ENCODE measurements around the gene ETV5.

Gene ETV5

DNA sequence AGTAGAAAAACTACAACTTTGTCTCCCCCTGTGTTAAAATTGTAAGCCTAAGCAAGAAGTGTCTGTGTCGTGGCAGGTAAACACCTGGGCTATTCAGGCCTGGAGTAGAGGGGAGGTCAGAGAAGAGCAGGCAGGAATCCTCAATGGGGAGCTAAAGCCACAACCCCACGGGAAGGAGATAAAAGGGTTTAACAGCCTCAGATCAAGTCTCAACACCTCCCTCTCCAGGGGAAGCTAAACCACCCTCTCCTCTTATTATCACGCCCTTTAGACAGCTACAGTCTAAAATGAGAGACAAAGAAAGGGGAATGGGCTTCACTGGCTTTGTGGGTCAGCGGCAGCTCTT is 11.6 kb downstream of the ETV5 start:
- DNase-seq (ENCODE audit: low read depth in 3 of 3, low spot score in 1 of 3), result no peak

DNA sequence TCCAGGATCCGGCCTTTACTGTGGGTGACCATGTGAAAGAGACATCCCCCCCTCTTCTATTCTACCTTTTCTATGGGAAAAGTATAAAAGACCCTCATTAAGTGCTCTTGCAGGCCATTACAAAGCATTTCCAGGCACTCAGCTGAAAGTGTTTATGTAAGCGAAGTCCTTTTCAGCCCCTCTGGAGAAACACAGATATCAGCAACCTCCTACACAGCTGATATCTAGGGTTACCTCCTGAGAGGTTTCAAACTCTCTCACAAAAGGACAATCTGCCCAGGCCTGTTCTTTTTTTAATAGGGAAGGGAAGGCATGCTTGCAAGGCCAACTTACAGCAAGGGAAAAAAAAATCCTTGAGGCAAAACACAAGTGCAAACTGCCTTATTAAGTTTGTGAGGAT is 12.6 kb downstream of the ETV5 start:
- no peak for DNase-seq (ENCODE audit: low read depth in 3 of 3, low spot score in 1 of 3)

DNA sequence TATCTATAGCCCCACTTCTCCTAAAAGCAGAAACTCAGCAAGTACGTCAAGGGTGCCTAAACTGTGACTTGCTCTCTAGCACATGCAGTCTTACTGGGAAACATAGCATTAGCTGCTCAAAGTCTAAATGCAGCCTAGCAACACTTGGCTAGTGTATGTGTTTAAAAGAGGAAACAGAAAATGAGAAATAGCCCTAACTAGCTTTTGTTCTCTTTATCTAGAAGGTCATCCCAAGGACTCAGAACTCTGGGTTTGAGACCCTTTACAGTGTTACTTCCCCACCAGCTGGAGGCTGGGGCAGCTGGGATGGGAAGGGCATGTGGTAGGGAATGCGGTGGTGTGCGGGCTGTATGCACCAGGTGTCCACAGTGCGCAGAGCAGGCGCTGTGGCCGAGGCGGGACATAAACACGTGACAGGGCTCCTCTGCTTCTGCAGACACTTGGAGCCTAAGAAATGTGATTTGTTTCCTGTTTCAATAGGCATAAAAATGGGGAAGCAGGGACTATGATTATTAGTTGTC is 13.3 kb downstream of the ETV5 start:
- DNase-seq (ENCODE audit: low read depth in 3 of 3, low spot score in 1 of 3), result no peak

DNA sequence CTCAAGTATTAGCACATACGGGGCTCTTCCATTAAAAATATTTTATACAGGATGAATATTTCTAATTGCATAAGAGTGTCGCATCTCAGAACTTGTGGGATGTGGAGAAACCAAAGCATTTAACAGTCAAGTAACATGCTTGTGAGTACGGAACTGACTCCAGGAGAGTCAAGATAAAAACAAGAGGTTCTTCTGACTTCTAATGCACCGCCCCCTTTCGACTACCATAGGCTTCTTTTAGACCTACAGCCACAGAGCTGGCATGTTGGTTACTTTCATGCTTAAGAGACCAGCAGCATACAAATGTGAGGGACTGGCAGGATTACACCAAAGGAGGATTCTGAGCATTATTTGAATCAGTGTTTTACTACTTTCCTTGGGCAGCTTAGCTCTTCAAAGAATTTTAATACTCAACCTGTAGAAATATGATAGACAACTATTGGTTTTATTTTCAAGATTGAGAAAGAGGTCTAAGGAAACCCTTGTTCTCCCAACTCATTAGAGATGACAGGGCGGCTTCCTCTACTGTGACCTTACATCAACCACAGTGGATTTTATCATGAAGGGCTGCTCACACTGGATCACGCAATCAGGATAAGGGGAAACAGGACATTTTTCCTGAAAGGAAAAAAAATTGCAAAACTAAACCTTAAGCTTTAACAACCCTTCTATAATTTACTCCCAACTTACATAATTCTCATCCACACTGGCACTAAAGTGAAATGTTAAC is 14.0 kb downstream of the ETV5 start:
- DNase-seq (ENCODE audit: low read depth in 3 of 3, low spot score in 1 of 3), result no peak

DNA sequence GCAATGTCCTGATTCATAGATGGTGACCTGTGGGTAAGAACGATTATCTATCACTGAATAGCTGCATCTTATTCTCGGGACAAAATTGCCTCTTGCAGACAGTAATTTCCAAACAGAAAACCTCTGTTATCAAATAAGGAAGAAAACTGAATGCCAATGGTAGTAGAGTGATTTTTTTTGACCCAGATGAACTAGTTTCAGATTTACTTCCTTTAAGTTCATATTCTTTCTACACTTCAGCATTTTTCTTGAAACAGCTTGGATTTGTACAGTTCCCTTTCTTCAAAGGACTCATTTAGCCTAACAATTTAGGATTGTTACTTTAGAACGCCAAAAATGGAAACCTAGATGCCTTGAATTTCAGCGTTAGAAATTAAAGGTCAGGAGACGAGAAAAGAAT is 14.6 kb downstream of the ETV5 start:
- no peak for DNase-seq (ENCODE audit: low read depth in 3 of 3, low spot score in 1 of 3)

DNA sequence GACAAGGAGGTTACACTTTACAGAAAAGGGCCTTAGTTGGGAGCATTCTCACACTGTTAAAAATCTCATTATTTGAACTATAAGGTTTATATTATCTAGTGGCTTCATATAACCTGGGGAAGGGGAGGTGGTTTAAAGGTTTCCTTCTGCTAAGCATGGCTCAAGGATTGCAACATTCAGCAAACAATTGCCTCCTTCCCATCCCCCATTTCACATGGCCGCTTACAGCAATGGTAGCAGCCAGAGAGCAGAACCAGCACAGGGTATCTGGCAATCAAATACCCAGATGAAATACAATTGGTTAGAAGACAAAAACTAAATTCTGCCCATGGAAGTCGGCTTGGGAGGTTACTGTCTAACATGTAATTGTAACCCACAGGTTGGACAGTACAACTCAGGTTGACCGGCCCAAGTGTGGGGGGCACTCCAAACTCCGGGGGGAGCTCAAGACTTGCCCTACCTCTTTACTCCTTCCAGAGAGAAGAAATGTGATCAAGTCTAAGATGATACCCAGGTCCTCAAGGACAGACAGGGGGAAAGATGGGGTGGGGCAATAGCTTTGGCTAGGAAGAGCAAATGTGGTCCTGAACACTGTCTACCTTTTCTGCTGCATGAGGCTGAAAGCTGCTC is 15.5 kb downstream of the ETV5 start:
- DNase-seq (ENCODE audit: low read depth in 3 of 3, low spot score in 1 of 3), result no peak

DNA sequence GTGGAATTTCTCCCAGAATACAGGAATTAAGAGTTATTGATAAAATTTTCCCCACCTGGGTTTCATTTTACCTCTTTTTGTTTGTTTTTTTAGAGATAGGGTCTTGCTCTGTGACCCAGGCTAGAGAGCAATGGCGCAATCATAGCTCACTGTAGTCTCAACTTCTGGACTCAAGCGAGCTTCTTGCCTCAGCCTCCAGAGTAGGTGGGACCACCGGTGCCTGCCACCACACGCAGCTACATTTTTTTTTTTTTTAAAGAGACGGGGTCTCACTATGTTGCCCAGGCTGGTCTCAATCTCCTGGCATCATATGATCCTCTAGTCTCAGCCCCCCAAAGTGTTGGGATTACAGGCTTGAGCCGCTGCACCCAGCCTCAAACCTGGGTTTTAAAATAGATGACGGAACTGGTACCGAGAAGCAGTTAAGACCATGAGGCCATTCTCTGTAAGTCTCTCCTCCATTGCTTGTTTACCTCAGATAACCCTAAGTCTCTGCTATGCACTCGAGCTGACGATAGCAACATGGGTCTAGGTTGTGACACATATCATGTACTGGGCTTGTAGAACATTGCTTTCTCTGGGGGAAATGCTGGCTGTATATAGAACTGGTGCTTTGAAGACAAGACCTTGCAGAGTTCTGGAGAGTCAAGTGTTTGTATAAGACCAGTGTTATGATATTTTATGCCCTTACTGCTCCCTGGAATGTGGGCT is 16.4 kb downstream of the ETV5 start:
- no peak for DNase-seq (ENCODE audit: low read depth in 3 of 3, low spot score in 1 of 3)

DNA sequence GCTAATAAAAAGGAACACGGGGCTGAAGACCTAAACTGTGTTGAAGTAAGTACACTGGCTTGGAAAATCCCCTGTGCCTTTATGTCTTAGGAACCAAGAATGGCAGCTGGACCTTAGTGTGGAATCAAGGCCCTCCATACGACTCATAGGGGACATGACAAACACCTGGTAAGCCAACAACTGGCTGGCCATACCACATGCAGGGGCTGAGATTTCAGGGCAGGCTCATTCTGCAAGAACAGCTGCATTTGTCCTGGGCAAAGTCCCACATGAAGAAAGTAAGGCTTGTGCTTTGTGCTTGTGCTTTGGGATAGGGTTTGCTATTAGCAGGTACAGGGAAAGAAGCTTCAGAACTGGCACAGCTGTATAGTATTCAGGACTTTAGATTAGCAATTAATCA is 18.0 kb downstream of the ETV5 start:
- DNase-seq (ENCODE audit: low read depth in 3 of 3, low spot score in 1 of 3), result no peak

DNA sequence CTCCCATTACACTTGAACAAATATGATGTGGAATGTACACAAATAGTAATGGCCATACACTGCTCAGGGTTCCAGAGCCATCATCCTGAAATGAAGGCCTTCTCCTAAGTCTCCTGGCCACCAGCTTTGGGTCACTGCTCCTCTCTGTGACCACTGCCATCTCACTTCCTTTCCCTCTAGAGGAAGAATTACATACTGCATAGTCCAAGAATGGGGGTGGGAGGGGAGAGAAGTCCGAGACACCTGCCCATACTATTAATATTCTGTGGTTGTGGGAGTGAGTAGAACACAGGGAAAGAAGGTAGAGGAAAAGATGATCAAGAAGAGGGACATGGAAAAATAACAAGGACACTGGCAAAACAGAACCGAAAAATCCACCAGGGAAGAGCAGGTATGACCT is 20.6 kb downstream of the ETV5 start:
- DNase-seq (ENCODE audit: low read depth in 3 of 3, low spot score in 1 of 3), result no peak

DNA sequence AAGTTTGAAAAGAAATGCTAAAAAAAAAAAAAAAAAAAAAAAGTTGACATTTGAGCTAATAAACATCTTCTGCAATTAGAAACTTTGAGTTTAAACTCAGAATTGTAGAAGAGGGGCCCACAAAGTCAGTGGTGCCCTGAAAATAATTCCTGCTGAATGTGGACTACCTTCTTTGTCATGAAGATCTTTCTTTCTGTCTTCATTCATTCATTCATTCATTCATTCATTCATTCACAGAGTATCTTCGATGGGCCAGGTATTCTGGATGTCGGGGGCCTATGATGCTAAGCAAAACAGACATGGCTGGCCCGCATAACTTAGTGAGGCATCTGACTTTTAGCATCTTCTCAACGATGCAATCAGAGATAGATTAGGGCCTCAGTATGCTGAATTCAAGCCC is 24.6 kb downstream of the ETV5 start:
- no peak for DNase-seq (ENCODE audit: low read depth in 3 of 3, low spot score in 1 of 3)

DNA sequence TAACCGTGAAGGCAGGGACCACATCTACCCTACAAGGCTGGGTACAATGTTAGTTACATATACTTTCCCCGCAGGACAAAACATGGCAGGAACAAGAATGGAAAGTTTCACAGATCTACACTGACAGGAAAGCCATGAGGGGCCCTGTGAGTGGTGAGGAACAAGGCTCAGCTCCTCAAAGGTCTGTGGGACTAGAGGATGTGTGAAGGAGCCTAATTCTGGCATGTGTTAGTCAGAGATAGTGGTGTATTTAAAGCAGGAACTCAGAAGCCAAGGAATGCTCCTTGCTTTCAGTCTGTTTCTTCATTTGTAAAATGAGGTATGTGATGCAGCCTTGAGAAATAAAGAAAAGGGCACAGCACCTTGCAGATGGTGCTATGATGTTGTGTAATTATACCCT is 25.1 kb downstream of the ETV5 start:
- no peak for DNase-seq (ENCODE audit: low read depth in 3 of 3, low spot score in 1 of 3)

DNA sequence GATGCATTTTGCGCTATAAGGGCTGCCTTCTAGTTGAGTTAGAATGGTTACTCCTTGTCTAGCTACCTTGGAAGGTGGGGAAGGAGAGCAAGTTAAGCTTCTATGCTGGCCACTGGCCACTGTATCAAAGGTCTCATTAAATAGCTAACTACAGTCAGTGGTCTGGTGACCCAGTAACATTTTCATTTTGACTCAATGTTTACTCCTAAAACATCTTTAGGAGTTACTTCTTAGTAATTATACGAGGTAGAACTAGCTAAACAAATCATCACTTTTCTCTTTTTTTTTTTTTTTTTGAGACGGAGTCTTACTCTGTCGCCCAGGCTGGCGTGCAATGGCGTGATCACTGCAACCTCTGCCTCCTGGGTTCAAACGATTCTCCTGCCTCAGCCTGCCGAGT is 26.7 kb downstream of the ETV5 start:
- DNase-seq (ENCODE audit: low read depth in 3 of 3, low spot score in 1 of 3), result no peak

DNA sequence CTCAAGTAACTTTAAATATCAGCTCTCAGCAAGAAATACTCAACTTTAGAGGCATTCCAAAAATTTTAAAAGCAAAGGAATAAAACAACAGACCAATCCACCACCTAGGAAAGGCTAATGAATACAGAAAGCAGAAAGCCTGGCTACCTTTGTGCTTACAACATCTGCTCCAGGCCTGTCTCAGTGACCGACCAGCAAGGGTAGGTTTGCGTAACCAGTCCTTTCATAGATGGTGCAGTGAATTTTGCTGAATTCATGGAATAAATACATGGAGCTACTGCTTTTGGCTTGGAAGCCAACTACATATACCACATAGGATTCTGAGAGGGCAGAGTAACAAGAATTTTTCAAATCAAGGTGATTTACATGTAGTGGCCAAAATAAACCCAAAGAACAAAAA is 27.2 kb downstream of the ETV5 start:
- no peak for DNase-seq (ENCODE audit: low read depth in 3 of 3, low spot score in 1 of 3)

DNA sequence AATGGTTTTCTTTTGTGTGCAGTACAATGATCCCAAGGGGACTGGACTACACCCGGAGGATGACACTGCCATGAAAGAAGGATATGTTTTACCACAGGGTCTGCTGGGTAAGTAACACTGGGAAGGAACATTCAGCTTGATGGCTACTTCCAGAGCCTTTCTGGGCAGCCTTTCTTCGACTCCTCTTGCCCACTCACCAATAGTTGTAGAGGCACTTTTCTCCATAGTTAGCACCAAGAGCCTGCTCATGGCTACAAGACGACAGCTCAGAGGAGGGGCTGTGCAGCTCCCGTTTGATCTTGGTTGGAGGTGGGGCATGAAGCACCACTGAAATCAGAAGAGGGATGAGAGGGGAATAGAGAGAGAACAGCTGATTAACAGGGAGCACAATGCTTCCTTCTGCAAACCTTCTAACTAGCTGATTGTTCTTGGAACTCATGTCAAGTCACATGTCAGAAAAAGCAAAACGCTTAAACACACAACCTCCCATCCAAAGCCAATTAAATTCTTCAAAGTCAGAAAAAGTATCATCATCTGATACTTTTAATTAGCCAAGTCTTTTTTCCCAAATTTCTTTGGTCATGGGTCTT is 27.9 kb downstream of the ETV5 start:
- DNase-seq (ENCODE audit: low read depth in 3 of 3, low spot score in 1 of 3), result no peak

DNA sequence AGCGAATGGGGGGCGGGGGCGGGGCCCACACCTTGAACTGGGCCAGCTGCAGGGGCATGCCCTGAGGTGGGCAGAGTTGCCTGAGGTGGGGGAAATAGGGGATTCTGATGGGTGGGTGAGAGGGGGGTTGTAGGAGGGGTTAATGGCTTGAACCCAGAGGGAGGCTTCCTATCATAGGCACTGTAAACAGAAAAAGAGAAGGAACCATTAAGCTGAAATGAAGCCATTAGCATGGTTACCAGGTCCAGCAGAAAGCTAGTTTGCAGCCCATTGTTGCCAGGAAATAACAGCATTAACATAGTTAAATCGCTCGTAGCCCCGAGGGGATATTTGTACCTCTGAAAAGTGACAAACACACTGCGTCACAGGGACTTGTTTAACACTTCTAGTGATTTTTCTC is 29.0 kb downstream of the ETV5 start:
- no peak for DNase-seq (ENCODE audit: low read depth in 3 of 3, low spot score in 1 of 3)

DNA sequence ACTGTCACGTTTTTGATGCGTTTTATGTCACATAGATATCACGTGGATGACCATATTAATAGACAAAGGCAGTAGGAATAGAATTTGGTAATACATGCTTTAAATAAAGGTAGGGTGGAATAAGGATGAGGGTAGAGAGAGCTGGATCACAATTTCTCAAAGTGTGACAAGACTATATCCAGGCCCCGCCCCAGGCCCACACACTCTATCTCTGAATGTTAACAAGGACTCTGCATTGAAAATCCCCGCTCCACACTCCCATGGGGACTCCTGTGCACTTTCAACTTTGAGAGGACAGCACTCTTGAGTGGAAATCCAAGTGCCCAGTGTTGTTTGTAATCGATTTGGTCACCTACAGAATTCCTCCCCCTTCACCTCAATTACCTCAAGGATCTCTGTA is 31.4 kb downstream of the ETV5 start:
- no peak for DNase-seq (ENCODE audit: low read depth in 3 of 3, low spot score in 1 of 3)

DNA sequence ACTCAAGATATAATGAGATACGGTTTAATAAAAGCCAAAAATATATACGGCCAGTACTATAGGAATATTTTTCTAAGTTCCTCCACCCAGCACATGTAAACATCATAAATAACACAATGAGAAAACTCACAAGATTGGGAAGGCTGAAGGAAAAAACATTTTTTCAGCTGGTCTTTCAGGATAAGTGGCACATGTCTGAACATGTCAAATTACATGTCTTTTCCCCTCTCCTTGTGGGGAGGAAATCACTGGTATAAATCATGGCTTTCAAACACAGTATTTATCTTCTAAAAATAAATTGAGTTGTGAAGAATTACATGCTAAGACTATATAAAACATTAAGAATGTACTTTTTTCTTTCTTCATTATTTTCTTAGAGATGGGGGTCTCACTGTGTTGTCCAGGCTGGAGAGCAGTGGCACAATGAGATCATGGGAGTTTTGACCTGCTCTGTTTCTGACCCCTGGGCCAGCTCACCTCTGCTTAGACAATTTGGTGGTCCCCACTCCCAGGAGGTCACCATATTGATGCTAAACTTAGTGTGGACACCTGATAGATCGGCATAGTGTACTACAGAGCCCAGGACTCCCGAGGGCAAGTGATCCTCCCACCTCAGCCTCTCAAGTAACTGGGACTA is 32.8 kb downstream of the ETV5 start:
- DNase-seq (ENCODE audit: low read depth in 3 of 3, low spot score in 1 of 3), result no peak

DNA sequence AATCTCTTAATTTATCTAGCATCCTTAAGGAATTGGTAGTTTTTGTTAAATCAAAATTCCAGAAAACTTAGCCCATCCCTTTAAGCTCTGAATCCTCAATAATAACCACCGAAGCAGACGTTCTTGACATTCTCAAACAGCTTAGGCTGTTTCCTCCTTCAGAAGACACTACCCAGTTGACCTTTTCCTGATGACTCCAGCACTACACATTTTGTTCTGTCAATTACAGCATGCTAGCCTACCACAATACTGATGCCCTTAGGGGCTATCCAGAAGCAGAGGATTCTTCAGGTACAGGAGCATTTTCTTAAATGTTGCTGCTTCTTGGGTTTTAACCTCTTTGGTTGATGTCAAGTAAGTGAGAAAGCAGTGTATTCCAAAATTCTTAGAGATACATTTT is 33.4 kb downstream of the ETV5 start:
- no peak for DNase-seq (ENCODE audit: low read depth in 3 of 3, low spot score in 1 of 3)

DNA sequence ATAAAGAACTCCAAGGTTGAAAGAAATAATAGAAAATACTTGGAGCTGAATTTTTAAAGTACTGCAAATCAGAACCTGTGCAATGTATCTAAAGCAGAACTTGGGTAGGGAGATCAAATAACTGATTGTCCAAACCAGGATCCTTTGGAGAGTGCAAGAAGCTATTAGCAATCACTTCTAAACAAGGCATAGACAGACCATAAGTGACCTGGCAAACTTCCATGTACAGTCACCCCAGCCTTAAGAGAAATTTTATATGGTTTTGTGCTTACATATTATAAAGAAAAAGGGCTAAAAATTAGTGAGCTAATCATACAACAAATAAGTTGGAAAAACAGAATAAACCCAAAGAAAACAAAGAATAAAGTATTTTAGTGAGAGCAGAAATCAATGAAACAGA is 35.2 kb downstream of the ETV5 start:
- no peak for DNase-seq (ENCODE audit: low read depth in 3 of 3, low spot score in 1 of 3)

DNA sequence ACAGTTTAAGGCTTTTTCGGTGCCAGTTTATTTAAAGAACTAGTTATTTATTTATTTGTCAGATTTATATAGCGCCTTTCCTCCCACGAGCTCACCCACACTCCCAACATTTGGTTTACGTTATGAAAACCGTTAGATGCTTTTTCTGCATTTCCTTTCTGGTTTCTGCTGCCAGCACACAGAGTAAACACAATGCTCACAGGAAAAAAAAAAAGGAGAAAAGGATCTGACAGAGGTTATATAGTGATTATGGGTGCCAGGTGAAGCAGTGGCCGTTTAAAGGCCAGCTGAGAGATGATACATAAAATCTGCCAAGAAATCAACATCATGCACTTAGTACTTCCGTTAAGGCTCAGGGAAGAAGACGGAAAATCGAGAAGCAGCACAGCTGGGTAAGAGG is 37.9 kb downstream of the ETV5 start:
- no peak for DNase-seq (ENCODE audit: low read depth in 3 of 3, low spot score in 1 of 3)

DNA sequence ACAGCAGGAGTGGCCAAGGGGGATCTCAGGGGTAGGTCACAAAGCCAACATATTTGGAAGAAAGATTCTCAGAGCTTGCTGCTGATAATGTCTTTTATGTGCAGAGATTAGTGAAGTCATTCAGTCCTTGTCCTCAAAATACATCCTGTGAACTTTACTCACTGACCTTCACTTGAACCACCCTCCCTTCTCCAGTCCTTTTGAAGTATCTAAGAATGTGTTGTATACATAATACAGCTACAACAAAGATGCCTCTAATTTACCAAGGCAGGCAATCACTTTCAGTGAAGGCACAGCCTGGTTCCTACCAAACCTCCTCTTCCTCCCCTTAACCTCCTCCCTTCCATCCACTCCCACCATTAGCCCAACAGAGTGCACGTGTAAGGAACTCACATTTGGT is 38.3 kb downstream of the ETV5 start:
- DNase-seq (ENCODE audit: low read depth in 3 of 3, low spot score in 1 of 3), result no peak

DNA sequence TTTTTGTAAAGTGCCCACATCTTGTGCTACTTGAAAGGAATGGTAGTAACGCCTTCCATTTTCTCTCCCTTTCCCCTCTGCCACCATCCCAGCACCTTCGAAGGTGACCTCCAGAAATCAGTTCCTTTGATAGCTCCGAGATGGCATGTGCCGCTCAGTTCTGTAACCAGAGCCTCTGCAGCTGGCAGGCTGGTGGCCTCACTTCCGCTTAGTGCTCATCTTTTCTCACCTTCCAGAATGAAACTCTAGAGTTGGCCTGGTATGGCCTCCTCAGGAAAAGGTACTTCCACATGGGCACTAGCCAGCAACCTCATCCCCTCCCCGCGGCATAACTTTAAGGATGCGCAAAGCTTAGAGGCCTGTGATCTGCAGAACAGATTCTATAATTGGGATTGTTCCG is 38.8 kb downstream of the ETV5 start:
- no peak for DNase-seq (ENCODE audit: low read depth in 3 of 3, low spot score in 1 of 3)

All from stimulated activated CD4-positive, alpha-beta T cell treated with anti-CD3 and anti-CD28 coated beads, TNF-alpha, amount 100 ng/mL, for 1 hour (primary cell).